ENCODE data around the gene RP9. TPM values are rescaled to one million over a fixed set of nuclear protein-coding genes. Genes with fewer than 3 reads are reported as not detected.

RP9 gene
- total and polyA plus RNA-seq, 9 of the 15 experiments (the other 6 are each of a cell fraction or from before 2014, with no cell fraction given), result 10.7 to 44.8 (median 33.4) TPM

DNA sequence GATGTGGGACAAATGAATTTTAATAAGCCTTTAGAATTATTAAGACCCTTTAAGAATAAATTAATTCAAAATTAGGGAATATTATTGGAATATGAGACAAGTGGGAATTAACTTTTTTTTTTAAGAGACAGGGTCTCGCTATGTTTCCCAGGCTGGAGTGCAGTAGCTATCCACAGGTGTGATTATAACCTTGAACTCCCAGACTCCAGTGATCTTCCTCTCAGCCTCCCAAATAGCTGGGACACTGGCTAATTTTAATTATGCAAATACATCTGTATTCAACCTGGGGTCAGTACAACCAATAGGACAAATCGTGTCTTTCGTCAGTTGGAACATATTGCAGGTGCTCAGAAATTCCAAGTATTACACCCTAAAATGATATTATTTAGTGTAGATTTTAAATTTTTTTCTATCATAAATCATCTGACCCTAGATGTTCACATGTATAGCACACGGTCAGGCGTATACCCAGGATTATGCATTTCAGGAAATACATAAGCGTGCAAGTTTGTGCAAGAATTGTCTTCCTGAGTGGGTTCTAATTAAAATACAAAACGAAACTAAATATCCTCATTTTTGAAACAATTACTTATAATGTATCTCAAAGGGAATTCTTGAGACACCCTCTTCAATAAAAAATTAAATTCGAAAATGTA, 47.8 kb downstream of the RP9 start:
- Histone ChIP-seq H4K20me1 (replicated peaks; ENCODE audit: control insufficient read depth, insufficient read depth, low read length) (0 out of 2 replicates have a peak, but pooled peaks cover 9% of the 10 kb centered on the region), H3K4me1 (replicated peaks in 1 of 2; ENCODE audit: control insufficient read depth in 2 of 2, insufficient read depth in 2 of 2, low read length in 2 of 2) (peaks cover 7 to 20% of the 10 kb centered on the region in 2 experiments; a peak in 3 of 5 replicates), H3K27me3 (ENCODE audit: control insufficient read depth in 2 of 2, insufficient read depth in 2 of 2, low read length in 2 of 2) (no peaks in the 10 kb centered on the region), H3K9ac (ENCODE audit: insufficient read depth in 1 of 2, low read depth in 2 of 2, low read length in 2 of 2) (peak overlapping the region; percentile 84 to 99; a peak in 3 of 4 replicates), H3K36me3 (ENCODE audit: control insufficient read depth, insufficient read depth, low read length) (peaks cover 31% of the 10 kb centered on the region; the same call in 2 of the 3 replicates), H3K79me2 (ENCODE audit: control insufficient read depth, insufficient read depth, low read length) (peaks cover 62% of the 10 kb centered on the region), H3K27ac (ENCODE audit: extremely low read depth, low read depth, low read length) (peak overlapping the region; percentile 94; the same call in 2 of the 3 replicates), H2AFZ (ENCODE audit: low read depth, low read length) (0 out of 2 replicates have a peak overlapping the region, but pooled peaks have one; percentile 100), H3K9me3 (replicated peaks; ENCODE audit: control insufficient read depth, insufficient read depth, low read depth, low read length) (no peaks in the 10 kb centered on the region; the same call in 1 of the 2 replicates), H3K4me3 (peak overlapping the region; percentile 90), H3K4me2 (ENCODE audit: insufficient read depth, low read length) (peak overlapping the region; percentile 82), H3K9me1 (ENCODE audit: control insufficient read depth, insufficient read depth, low read length) (no peaks in the 10 kb centered on the region)
- in situ Hi-C loops (cut with MboI) (no loop called here), intact Hi-C loops (cut with micrococcal nuclease) (loop anchor here (5.0 to 10.0 kb wide), 3 partner anchors 104 to 567 kb away; partner anchors contain the start of genes AVL9, FKBP9 and LSM5)
- no peak for DNase-seq (ENCODE audit: extremely low read depth in 1 of 4, low spot score in 3 of 4)
- ChIA-PET CTCF (ENCODE audit: low intra/inter-chr PET ratio) (no interaction called here), POLR2A (interaction anchor here (0.6 to 3.0 kb wide), 14 partner anchors 8 to 587 kb away, joined by 3 to 33 read pairs (median 4); partner anchors contain the start of gene FKBP9)
- ATAC-seq, result no peak
- TF ChIP-seq FOXP1 (CRISPR knock-in tag; IDR thresholded peaks at IDR 0.05), result no peak
- TF ChIP-seq, protein P1, sequence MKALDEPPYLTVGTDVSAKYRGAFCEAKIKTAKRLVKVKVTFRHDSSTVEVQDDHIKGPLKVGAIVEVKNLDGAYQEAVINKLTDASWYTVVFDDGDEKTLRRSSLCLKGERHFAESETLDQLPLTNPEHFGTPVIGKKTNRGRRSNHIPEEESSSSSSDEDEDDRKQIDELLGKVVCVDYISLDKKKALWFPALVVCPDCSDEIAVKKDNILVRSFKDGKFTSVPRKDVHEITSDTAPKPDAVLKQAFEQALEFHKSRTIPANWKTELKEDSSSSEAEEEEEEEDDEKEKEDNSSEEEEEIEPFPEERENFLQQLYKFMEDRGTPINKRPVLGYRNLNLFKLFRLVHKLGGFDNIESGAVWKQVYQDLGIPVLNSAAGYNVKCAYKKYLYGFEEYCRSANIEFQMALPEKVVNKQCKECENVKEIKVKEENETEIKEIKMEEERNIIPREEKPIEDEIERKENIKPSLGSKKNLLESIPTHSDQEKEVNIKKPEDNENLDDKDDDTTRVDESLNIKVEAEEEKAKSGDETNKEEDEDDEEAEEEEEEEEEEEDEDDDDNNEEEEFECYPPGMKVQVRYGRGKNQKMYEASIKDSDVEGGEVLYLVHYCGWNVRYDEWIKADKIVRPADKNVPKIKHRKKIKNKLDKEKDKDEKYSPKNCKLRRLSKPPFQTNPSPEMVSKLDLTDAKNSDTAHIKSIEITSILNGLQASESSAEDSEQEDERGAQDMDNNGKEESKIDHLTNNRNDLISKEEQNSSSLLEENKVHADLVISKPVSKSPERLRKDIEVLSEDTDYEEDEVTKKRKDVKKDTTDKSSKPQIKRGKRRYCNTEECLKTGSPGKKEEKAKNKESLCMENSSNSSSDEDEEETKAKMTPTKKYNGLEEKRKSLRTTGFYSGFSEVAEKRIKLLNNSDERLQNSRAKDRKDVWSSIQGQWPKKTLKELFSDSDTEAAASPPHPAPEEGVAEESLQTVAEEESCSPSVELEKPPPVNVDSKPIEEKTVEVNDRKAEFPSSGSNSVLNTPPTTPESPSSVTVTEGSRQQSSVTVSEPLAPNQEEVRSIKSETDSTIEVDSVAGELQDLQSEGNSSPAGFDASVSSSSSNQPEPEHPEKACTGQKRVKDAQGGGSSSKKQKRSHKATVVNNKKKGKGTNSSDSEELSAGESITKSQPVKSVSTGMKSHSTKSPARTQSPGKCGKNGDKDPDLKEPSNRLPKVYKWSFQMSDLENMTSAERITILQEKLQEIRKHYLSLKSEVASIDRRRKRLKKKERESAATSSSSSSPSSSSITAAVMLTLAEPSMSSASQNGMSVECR (CRISPR knock-in tag; IDR thresholded peaks at IDR 0.05), result no peak
- TF ChIP-seq ZC3H4 (CRISPR knock-in tag; IDR thresholded peaks at IDR 0.05; ENCODE audit: borderline replicate concordance), result no peak
- 0 out of 4 replicates have a peak, but pooled peaks of 1 of the 2 experiments have one; percentile 6 for TF ChIP-seq SRF (CRISPR knock-in tag; IDR thresholded peaks at IDR 0.05)
- TF ChIP-seq, protein P2, sequence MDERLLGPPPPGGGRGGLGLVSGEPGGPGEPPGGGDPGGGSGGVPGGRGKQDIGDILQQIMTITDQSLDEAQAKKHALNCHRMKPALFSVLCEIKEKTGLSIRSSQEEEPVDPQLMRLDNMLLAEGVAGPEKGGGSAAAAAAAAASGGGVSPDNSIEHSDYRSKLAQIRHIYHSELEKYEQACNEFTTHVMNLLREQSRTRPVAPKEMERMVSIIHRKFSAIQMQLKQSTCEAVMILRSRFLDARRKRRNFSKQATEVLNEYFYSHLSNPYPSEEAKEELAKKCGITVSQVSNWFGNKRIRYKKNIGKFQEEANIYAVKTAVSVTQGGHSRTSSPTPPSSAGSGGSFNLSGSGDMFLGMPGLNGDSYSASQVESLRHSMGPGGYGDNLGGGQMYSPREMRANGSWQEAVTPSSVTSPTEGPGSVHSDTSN (CRISPR knock-in tag; IDR thresholded peaks at IDR 0.05; ENCODE audit: low read depth), result no peak
- TF ChIP-seq, protein P2 (tag; conservative IDR thresholded peaks at IDR 0.05; ENCODE audit: low read depth), result 0 out of 2 replicates have a peak, but pooled peaks have one; percentile 24
- BruUV-seq (replicated peaks), result no TSS peak
- 3% methylated on average over 8 of the region's 8 CpGs for WGBS (ENCODE audit: insufficient coverage, low coverage, missing lambda C conversion rate)
- no peak for FAIRE-seq
